ENCODE results near the gene SYPL1.
A peak's percentile ranks its signal among the peaks of the same experiment; 100 is the strongest.

GRCh38 chr7:106057204-106057961 lies 54.7 kb downstream of the SYPL1 start:
- TF ChIP-seq CTCF (IDR thresholded peaks at IDR 0.05) (peak in 1 of 3 experiments; percentile 2), POLR2A (IDR thresholded peaks at IDR 0.05) (no peak), POLR2AphosphoS5 (IDR thresholded peaks at IDR 0.05; ENCODE audit: insufficient read depth in 1 of 2, low read depth in 1 of 2) (no peak)

Measured in vagina (tissue), 2 donors.